ENCODE results near the gene ZNF469. TPM values are rescaled to one million over a fixed set of nuclear protein-coding genes. Genes with fewer than 3 reads are reported as not detected.
"Not testable (repeated sequence)": the region's sequence is repeated elsewhere in the genome, so short reads cannot be mapped to it uniquely, and the experiment has no call there.

Gene ZNF469
- total RNA-seq, 1 donor from 2014 or later = 0.31 TPM

- DNase-seq = no peak
These were observed 23.8 kb upstream of the ZNF469 start for GRCh38 chr16:88359008-88359407.

- DNase-seq = not testable (repeated sequence)
These were observed 22.4 kb upstream of the ZNF469 start for GRCh38 chr16:88360401-88360800.

GRCh38 chr16:88360999-88361398 is 21.8 kb upstream of the ZNF469 start:
- DNase-seq = no peak

- no peak for DNase-seq
These were observed 21.0 kb upstream of the ZNF469 start for GRCh38 chr16:88361775-88362174.

- no peak for DNase-seq
These were observed 19.4 kb upstream of the ZNF469 start for GRCh38 chr16:88363239-88363891.

GRCh38 chr16:88365244-88365865 is 17.4 kb upstream of the ZNF469 start:
- no peak for DNase-seq

GRCh38 chr16:88366032-88366703 is 16.6 kb upstream of the ZNF469 start:
- DNase-seq = no peak

GRCh38 chr16:88366704-88367047 is 16.1 kb upstream of the ZNF469 start:
- DNase-seq = no peak

- no peak for DNase-seq
These were observed 15.2 kb upstream of the ZNF469 start for GRCh38 chr16:88367560-88367959.

- no peak for DNase-seq
These were observed 14.7 kb upstream of the ZNF469 start for GRCh38 chr16:88368036-88368435.

GRCh38 chr16:88368994-88369393 is 13.8 kb upstream of the ZNF469 start:
- DNase-seq = no peak

- no peak for DNase-seq
These were observed 13.2 kb upstream of the ZNF469 start for GRCh38 chr16:88369447-88370008.

- no peak for DNase-seq
These were observed 12.4 kb upstream of the ZNF469 start for GRCh38 chr16:88370365-88370764.

- no peak for DNase-seq
These were observed 10.2 kb upstream of the ZNF469 start for GRCh38 chr16:88372522-88372921.

- no peak for DNase-seq
These were observed 9.5 kb upstream of the ZNF469 start for GRCh38 chr16:88373211-88373610.

GRCh38 chr16:88373927-88374492 is 8.7 kb upstream of the ZNF469 start:
- no peak for DNase-seq

GRCh38 chr16:88374736-88375135 is 8.0 kb upstream of the ZNF469 start:
- DNase-seq = no peak

- no peak for DNase-seq
These were observed 7.4 kb upstream of the ZNF469 start for GRCh38 chr16:88375236-88375975.

- DNase-seq = no peak
These were observed 6.5 kb upstream of the ZNF469 start for GRCh38 chr16:88375996-88376834.

GRCh38 chr16:88376835-88377726 is 5.7 kb upstream of the ZNF469 start:
- DNase-seq = no peak

Measured in occipital lobe (tissue), 2 donors.